ENCODE results near the gene WHRN.

Gene WHRN

GRCh38 chr9:114469091-114469853 lies 36.0 kb downstream of the WHRN start:
- DNase-seq (ENCODE audit: low read depth), result no peak
- no peak for TF ChIP-seq CTCF (IDR thresholded peaks at IDR 0.05; ENCODE audit: low read length, missing control alignments)

GRCh38 chr9:114467910-114468309 lies 37.4 kb downstream of the WHRN start:
- no peak for TF ChIP-seq CTCF (IDR thresholded peaks at IDR 0.05; ENCODE audit: low read length, missing control alignments)
- no peak for DNase-seq (ENCODE audit: low read depth)
- H3K4me3 ChIP-seq (replicated peaks; ENCODE audit: low read depth, low read length), result no peak overlapping the region

More at GRCh38 chr9:114469091-114469853, 36.0 kb downstream of the WHRN start:
- H3K4me3 ChIP-seq (replicated peaks; ENCODE audit: low read depth, low read length), result no peak overlapping the region

GRCh38 chr9:114467226-114467750 lies 38.0 kb downstream of the WHRN start:
- no peak overlapping the region for H3K4me3 ChIP-seq (replicated peaks; ENCODE audit: low read depth, low read length)
- no peak for TF ChIP-seq CTCF (IDR thresholded peaks at IDR 0.05; ENCODE audit: low read length, missing control alignments)
- no peak for DNase-seq (ENCODE audit: low read depth)

- DNase-seq (ENCODE audit: low read depth), result no peak
- no peak overlapping the region for H3K4me3 ChIP-seq (replicated peaks; ENCODE audit: low read depth, low read length)
- TF ChIP-seq CTCF (IDR thresholded peaks at IDR 0.05; ENCODE audit: low read length, missing control alignments), result no peak
These were observed 39.1 kb downstream of the WHRN start for GRCh38 chr9:114465906-114466900.

GRCh38 chr9:114465417-114465816 lies 39.9 kb downstream of the WHRN start:
- H3K4me3 ChIP-seq (replicated peaks; ENCODE audit: low read depth, low read length), result no peak overlapping the region
- no peak for DNase-seq (ENCODE audit: low read depth)
- no peak for TF ChIP-seq CTCF (IDR thresholded peaks at IDR 0.05; ENCODE audit: low read length, missing control alignments)

GRCh38 chr9:114464281-114465051 lies 40.8 kb downstream of the WHRN start:
- no peak for TF ChIP-seq CTCF (IDR thresholded peaks at IDR 0.05; ENCODE audit: low read length, missing control alignments)
- DNase-seq (ENCODE audit: low read depth), result no peak
- H3K4me3 ChIP-seq (replicated peaks; ENCODE audit: low read depth, low read length), result no peak overlapping the region
